Caco-2 (cell line): Measurements from ENCODE around the gene TMEM132D. TPM values are rescaled to one million over a fixed set of nuclear protein-coding genes. Genes with fewer than 3 reads are reported as not detected.
A peak's percentile ranks its signal among the peaks of the same experiment; 100 is the strongest.

Experiments
- BruUV-seq: library from RNA; stranded (reverse); fragments of 400-500 nt; replicated peaks from 2 replicates; lab custom pipeline; 2021; lab: Mats Ljungman, UMichigan
- CTCF ChIA-PET: fragments of 300-600 bp; sonication (Branson Sonifier 250); formaldehyde crosslinking; loops from one replicate; lab custom pipeline; 2022; ENCODE audit warnings: antibody characterized with exemption; lab: Charles Lee
- POLR2A ChIA-PET: fragments of 300-600 bp; sonication (Branson Sonifier 250); formaldehyde crosslinking; loops from one replicate; lab custom pipeline; 2022; ENCODE audit warnings: antibody characterized with exemption; lab: Charles Lee
- DNase-seq, 2 experiments: peaks; one replicate each; pipeline versions ENCODE4 v3.0.0 to v3.0.0-alpha.2; 2020 to 2022
- H3K27me3 ChIP-seq: replicated peaks from 2 replicates; pipeline ENCODE4 v1.6.0; 2011; ENCODE audit warnings: low read length; ENCODE audit not compliant: control insufficient read depth, insufficient read depth
- H3K36me3 ChIP-seq: 2 replicates; pipeline ENCODE4 v1.5.1; 2011; ENCODE audit warnings: low read length; ENCODE audit not compliant: control insufficient read depth, insufficient read depth
- H3K4me1 ChIP-seq: fragments of 250-450 bp; sonication (Bioruptor Pico); 2 replicates; pipeline ENCODE4 v1.5.1; 2020; ENCODE audit warnings: mild to moderate bottlenecking
- H3K4me3 ChIP-seq: 2 replicates; pipeline ENCODE4 v1.5.1; 2011; ENCODE audit warnings: low read depth, mild to moderate bottlenecking, control low read depth, low read length
- H3K9me3 ChIP-seq: fragments of 250-450 bp; sonication (Bioruptor Pico); 2 replicates; pipeline ENCODE4 v1.5.1; 2020; ENCODE audit warnings: mild to moderate bottlenecking, moderate library complexity
- H3K27ac Mint-ChIP-seq: one replicate; pipeline ENCODE4 v1.8.0; 2022; ENCODE audit warnings: mixed read lengths; ENCODE audit not compliant: unreplicated experiment
- H3K27me3 Mint-ChIP-seq: one replicate; pipeline ENCODE4 v1.8.0; 2022; ENCODE audit warnings: mixed read lengths; ENCODE audit not compliant: insufficient read depth, unreplicated experiment
- H3K36me3 Mint-ChIP-seq: one replicate; pipeline ENCODE4 v1.8.0; 2022; ENCODE audit warnings: mild to moderate bottlenecking, mixed read lengths; ENCODE audit not compliant: insufficient read depth, unreplicated experiment
- H3K4me1 Mint-ChIP-seq: one replicate; pipeline ENCODE4 v1.8.0; 2022; ENCODE audit warnings: low read depth, mixed read lengths; ENCODE audit not compliant: unreplicated experiment
- H3K4me3 Mint-ChIP-seq: one replicate; pipeline ENCODE4 v1.8.0; 2022; ENCODE audit warnings: mild to moderate bottlenecking, moderate library complexity, mixed read lengths; ENCODE audit not compliant: unreplicated experiment
- H3K9me3 Mint-ChIP-seq: one replicate; pipeline ENCODE4 v1.8.0; 2022; ENCODE audit warnings: mixed read lengths; ENCODE audit not compliant: unreplicated experiment
- intact Hi-C: fragments of 100-400 bp; cut with micrococcal nuclease; formaldehyde crosslinking; loops from one replicate; pipeline ENCODE4 v1.10.0; 2022; ENCODE audit not compliant: unreplicated experiment
- total RNA-seq: library from RNA; stranded (reverse); gene quantifications from 2 replicates; pipeline ENCODE4 v1.2.3, GENCODE V29; 2022
- TF ChIP-seq, protein P1 (sequence below), 2 experiments: fragments of 200-600 bp in 1 of 2; IDR thresholded peaks; 1 replicate in 1 of 2; 2 replicates in 1 of 2; pipeline versions ENCODE4 v1.5.1 to v1.8.0; 2011 to 2022; ENCODE audit warnings: antibody characterized with exemption in 1 of 2, control low read depth in 1 of 2, inconsistent platforms in 1 of 2, low read depth in 1 of 2, low read length in 1 of 2, mild to moderate bottlenecking in 1 of 2, moderate library complexity in 1 of 2; ENCODE audit not compliant: insufficient read depth in 1 of 2, severe bottlenecking in 1 of 2, unreplicated experiment in 1 of 2

TMEM132D gene
- total RNA-seq, 1 experiment from 2014 or later, result not detected

DNA sequence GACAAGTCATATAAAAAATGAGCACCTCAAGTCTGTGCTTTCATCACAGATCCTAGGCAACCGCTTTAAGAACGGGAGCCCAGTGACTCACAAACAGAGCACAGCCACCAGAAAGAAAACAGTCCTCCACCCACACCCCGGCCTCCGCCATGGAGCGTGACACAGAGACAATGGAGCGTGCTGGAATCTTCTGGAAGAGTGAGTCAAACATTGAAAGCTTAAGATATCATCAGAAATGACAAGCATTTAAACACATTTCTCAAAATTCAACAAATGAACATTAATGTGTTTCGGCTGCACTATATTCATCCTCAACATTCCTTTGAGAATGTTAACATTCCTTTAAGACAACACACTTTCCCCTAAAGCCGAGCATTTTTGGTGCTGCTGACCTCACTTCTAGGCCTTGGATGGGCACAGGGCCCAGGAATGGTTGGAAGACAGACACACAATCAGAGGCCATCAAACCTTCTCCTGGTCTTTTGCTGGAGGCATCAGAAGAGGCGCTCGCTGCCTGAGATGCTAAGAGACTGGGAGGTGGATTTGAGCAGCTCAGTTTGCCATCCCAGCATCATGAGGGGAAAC lies 23.6 kb upstream of the TMEM132D start:
- no peak for DNase-seq
- Histone ChIP-seq H3K4me1 (no peaks in the 10 kb centered on the region), H3K4me3 (no peak overlapping the region), H3K36me3 (no peaks in the 10 kb centered on the region), H3K9me3 (no peaks in the 10 kb centered on the region; the same call in 1 of the 2 replicates), H3K27me3 (no peaks in the 10 kb centered on the region)
- ChIA-PET POLR2A (no interaction called here), CTCF (no interaction called here)
- intact Hi-C loops, result no loop called here
- Mint-ChIP-seq H3K9me3 (peaks cover 9% of the 10 kb centered on the region), H3K27ac (no peak overlapping the region), H3K4me3 (no peak overlapping the region), H3K27me3 (peaks cover 4% of the 10 kb centered on the region), H3K36me3 (no peaks in the 10 kb centered on the region), H3K4me1 (no peaks in the 10 kb centered on the region)
- TF ChIP-seq, protein P1, sequence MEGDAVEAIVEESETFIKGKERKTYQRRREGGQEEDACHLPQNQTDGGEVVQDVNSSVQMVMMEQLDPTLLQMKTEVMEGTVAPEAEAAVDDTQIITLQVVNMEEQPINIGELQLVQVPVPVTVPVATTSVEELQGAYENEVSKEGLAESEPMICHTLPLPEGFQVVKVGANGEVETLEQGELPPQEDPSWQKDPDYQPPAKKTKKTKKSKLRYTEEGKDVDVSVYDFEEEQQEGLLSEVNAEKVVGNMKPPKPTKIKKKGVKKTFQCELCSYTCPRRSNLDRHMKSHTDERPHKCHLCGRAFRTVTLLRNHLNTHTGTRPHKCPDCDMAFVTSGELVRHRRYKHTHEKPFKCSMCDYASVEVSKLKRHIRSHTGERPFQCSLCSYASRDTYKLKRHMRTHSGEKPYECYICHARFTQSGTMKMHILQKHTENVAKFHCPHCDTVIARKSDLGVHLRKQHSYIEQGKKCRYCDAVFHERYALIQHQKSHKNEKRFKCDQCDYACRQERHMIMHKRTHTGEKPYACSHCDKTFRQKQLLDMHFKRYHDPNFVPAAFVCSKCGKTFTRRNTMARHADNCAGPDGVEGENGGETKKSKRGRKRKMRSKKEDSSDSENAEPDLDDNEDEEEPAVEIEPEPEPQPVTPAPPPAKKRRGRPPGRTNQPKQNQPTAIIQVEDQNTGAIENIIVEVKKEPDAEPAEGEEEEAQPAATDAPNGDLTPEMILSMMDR (IDR thresholded peaks at IDR 0.05; ENCODE audit: insufficient read depth in 1 of 2, low read depth in 1 of 2, low read length in 1 of 2, severe bottlenecking in 1 of 2, unreplicated experiment in 1 of 2), result no peak
- no TSS peak for BruUV-seq

DNA sequence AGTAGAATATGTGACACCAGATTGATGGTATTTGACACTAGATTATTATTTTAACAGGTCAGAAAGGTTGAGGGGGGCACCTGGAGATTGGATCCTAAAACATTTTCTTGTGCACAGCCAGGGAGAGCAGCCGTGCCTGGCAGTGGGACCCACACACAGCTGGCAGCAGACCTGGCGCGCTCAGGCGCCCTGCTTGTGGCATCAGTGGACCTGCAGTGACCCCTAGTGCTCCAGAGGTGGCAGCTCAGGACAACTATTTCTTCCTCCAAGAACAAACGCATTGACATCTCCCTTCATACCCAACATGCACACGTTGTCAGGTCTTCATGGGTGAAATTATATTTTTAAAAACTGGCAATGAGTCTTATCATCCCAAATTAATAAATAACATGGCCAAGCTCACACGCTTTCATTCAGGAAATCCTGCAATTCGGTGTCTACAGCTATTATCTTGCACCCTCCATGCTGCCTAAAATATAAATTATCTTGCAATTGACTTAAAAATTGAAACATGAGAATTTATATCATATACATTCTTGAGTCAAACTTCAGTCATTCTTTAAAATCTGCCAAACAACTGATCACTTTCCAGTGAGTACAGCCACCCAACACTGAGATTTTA lies 7.7 kb upstream of the TMEM132D start:
- Mint-ChIP-seq H3K4me1 (no peaks in the 10 kb centered on the region), H3K4me3 (no peak overlapping the region), H3K36me3 (peaks cover 5% of the 10 kb centered on the region), H3K27me3 (peaks cover 4% of the 10 kb centered on the region), H3K9me3 (no peaks in the 10 kb centered on the region), H3K27ac (no peak overlapping the region)
- Histone ChIP-seq H3K4me1 (no peaks in the 10 kb centered on the region), H3K4me3 (no peak overlapping the region), H3K27me3 (no peaks in the 10 kb centered on the region), H3K36me3 (no peaks in the 10 kb centered on the region), H3K9me3 (no peaks in the 10 kb centered on the region)
- BruUV-seq, result no TSS peak
- CTCF ChIA-PET, result interaction anchor here (0.7 to 1.3 kb wide), 3 partner anchors 942 to 1847 kb away, joined by 3 to 5 read pairs (median 3); no protein-coding TSS in a partner anchor
- TF ChIP-seq, protein P1 (IDR thresholded peaks at IDR 0.05; ENCODE audit: insufficient read depth in 1 of 2, low read depth in 1 of 2, low read length in 1 of 2, severe bottlenecking in 1 of 2, unreplicated experiment in 1 of 2), result peak; percentile 66 to 72
- DNase-seq, result peak; percentile 41 to 45
- POLR2A ChIA-PET, result no interaction called here
- intact Hi-C loops, result loop anchor here (1.0 to 2.0 kb wide), 5 partner anchors 103 to 1653 kb away; no protein-coding TSS in a partner anchor

DNA sequence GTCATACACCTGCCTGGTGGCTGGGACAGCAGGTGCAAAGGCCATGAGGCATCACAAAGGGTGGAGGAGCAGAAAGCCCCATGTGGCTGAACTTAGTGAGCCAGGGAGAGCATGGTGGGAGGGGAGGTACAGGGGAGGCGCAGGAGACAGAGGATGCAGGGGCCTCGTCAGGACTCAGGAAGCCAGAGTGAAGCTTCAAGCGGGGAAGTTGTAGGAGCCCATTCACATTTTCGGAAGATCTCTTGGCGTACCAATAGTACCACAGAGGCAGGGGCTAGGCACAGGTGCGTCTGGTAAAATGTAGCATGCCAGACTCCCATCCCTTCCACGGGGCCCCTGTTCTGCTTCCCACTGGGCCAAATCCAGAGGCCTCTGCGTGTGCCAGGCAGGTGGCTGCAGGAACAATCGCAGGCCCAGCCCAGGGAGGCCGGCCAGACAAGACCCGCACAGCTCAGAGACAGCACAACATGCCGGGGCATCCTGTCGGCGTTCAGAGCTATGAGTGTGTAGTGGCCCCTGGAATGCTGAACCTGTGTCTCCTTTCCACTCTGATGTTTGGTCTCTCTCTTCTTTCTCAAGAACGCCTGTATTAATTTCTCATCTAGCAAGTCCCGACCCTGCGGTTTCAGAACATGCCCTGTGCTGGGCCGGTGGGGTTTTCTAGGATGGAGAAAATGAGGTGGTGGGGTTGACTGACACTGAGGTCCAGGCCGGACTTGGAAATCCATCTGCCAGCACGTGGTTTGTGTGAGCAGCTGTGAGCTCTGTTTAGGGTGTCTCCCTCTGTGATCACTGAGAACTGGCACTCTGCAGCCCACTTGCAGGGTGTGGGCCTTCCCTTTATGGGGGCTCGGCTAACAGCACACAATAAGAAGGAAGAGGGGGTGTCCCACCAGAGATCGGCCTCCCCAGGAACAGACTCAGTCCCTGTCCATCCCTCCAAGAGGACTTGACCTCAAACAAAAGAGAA lies 5.5 kb upstream of the TMEM132D start:
- H3K27ac Mint-ChIP-seq, result no peak overlapping the region
- intact Hi-C loops, result loop anchor here (2.0 kb wide), 3 partner anchors 105 to 1651 kb away; no protein-coding TSS in a partner anchor
- ChIA-PET CTCF (no interaction called here), POLR2A (no interaction called here)
- no peaks in the 10 kb centered on the region for H3K9me3 ChIP-seq
- BruUV-seq, result no TSS peak
- TF ChIP-seq, protein P1 (IDR thresholded peaks at IDR 0.05; ENCODE audit: insufficient read depth in 1 of 2, low read depth in 1 of 2, low read length in 1 of 2, severe bottlenecking in 1 of 2, unreplicated experiment in 1 of 2), result no peak
- H3K36me3 ChIP-seq, result no peaks in the 10 kb centered on the region
- DNase-seq, result no peak
- H3K4me1 ChIP-seq, result no peaks in the 10 kb centered on the region
- no peaks in the 10 kb centered on the region for H3K4me1 Mint-ChIP-seq
- H3K4me3 ChIP-seq, result no peak overlapping the region
- no peaks in the 10 kb centered on the region for H3K9me3 Mint-ChIP-seq
- peaks cover 2% of the 10 kb centered on the region for H3K27me3 Mint-ChIP-seq
- H3K27me3 ChIP-seq, result no peaks in the 10 kb centered on the region
- peaks cover under 1% of the 10 kb centered on the region for H3K36me3 Mint-ChIP-seq
- H3K4me3 Mint-ChIP-seq, result no peak overlapping the region
